ENCODE data around the gene GNL1.

DNA sequence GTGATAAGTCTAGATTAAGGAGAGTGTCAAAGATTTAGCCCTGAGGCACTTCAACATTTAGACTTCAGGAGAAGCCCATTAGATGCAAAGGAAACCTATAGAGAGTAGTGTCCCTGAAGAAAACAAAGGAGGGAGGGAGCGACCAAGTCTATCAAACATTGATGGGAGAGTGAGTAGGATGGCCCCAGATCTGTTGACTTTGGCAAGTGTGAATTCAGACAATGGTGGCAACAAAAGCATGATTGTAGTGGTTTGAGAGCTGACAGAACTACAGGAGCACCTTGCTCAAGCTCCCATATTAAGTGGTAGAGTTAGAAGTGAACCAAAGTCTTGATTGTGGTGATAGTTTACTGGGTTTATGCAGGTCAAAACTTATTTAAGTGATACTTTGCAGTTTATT, 14.0 kb upstream of the GNL1 start:
- TF ChIP-seq EZH2 (IDR thresholded peaks at IDR 0.05) (no peak), CTCF (IDR thresholded peaks at IDR 0.05 in 2 of 3, conservative IDR thresholded peaks at IDR 0.05 in 1 of 3; ENCODE audit: borderline replicate concordance in 1 of 3, insufficient read depth in 1 of 3, low read depth in 2 of 3, low read length in 2 of 3) (no peak), POLR2A (IDR thresholded peaks at IDR 0.05; ENCODE audit: borderline replicate concordance, extremely low read depth, insufficient read depth, insufficient read length) (no peak), EZH2phosphoT487 (IDR thresholded peaks at IDR 0.05; ENCODE audit: borderline replicate concordance) (no peak), SRF (IDR thresholded peaks at IDR 0.05; ENCODE audit: low read depth) (no peak), SIN3A (IDR thresholded peaks at IDR 0.05; ENCODE audit: low read depth) (no peak), CEBPB (IDR thresholded peaks at IDR 0.05; ENCODE audit: low read depth) (no peak), JUND (IDR thresholded peaks at IDR 0.05) (no peak), ZFX (IDR thresholded peaks at IDR 0.05) (no peak), RAD21 (IDR thresholded peaks at IDR 0.05; ENCODE audit: low read depth) (no peak), POLR2AphosphoS5 (IDR thresholded peaks at IDR 0.05; ENCODE audit: low read depth, low read length) (no peak)
- TF ChIP-seq, protein P1, sequence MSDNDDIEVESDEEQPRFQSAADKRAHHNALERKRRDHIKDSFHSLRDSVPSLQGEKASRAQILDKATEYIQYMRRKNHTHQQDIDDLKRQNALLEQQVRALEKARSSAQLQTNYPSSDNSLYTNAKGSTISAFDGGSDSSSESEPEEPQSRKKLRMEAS (IDR thresholded peaks at IDR 0.05) = no peak

Data from HCT116 (cell line).